Amniotic epithelial cell (primary cell): Measurements from ENCODE around the gene VPS8.

Experiments used
- DNase-seq: peaks from one replicate; pipeline ENCODE4 v3.0.0-alpha.2; 2010; ENCODE audit warnings: low read depth

Gene VPS8

DNA sequence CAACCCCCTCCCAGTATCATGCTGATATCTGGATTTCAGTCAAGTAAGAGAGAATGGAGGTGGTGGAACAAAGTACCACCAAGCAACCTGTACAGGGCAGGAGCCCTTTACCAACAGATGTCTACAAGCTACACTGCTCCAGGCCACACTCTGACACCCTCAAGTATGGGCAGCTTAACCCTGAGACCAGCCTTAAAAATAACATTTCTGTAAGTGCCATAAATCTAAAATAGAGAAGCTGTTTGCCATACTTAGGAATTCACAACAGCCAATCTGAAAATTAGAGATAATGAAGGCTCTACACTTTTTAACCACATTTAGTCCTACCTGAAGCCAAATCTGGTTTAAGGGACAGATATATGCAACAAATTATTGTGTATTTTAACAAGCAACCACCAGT, 281.1 kb downstream of the VPS8 start:
- no peak for DNase-seq

DNA sequence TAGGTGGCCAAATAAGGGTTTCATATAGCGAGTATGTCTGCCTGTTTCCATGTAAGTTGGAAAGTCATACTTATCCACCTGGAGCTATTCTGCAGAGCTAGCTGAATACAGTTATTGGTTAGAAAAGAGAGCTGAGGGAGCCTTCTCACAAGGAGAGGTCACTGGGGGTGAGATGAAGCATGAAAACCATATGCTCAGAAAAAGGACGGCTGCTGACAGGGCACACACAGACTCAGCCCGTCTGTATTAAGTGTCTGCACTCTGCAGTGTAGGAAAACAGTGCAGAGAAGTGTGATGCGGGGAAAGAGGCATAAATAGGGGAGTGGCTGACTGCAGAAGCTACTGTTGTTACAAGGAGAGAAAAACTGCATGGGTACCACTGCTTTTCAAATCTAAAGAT, 282.7 kb downstream of the VPS8 start:
- no peak for DNase-seq
